ENCODE measurements around the gene TMEM44. TPM values are rescaled to one million over a fixed set of nuclear protein-coding genes. Genes with fewer than 3 reads are reported as not detected.

TMEM44 gene
- total RNA-seq, 4 donors from 2014 or later = 4.4 to 8.8 (median 7.4) TPM

- peak; percentile 50 for ATAC-seq
- Histone ChIP-seq H3K36me3 (no peaks in the 10 kb centered on the region), H3K27ac (no peak overlapping the region), H3K9me3 (no peaks in the 10 kb centered on the region), H3K27me3 (no peaks in the 10 kb centered on the region), H3K4me3 (no peak overlapping the region), H3K4me1 (peaks cover 0 to 13% (median 3%) of the 10 kb centered on the region in 3 donors)
- 49 to 59% methylated on average over 5 to 8 of the region's 8 CpGs for WGBS, 2 donors (ENCODE audit: low coverage in 1 of 2)
- TF ChIP-seq POLR2AphosphoS5 (IDR thresholded peaks at IDR 0.05) (no peak), POLR2A (IDR thresholded peaks at IDR 0.05) (no peak), EP300 (IDR thresholded peaks at IDR 0.05) (no peak), CTCF (IDR thresholded peaks at IDR 0.05) (no peak)
Observed at GRCh38 chr3:194540274-194540905, 92.8 kb downstream of the TMEM44 start.

- H3K4me1 ChIP-seq = peaks cover 0 to 13% (median 3%) of the 10 kb centered on the region in 3 donors
- no peaks in the 10 kb centered on the region for H3K36me3 ChIP-seq
- no peak overlapping the region for H3K27ac ChIP-seq
- ATAC-seq = no peak
- no peak overlapping the region for H3K4me3 ChIP-seq
- WGBS, 2 donors (ENCODE audit: low coverage in 1 of 2) = 93 to 100% methylated on average over 2 to 3 of the region's 3 CpGs
- peaks cover 0 to 3% (median 0%) of the 10 kb centered on the region in 3 donors for H3K9me3 ChIP-seq
- TF ChIP-seq POLR2A (IDR thresholded peaks at IDR 0.05) (no peak), POLR2AphosphoS5 (IDR thresholded peaks at IDR 0.05) (no peak), CTCF (IDR thresholded peaks at IDR 0.05) (no peak), EP300 (IDR thresholded peaks at IDR 0.05) (no peak)
- no peaks in the 10 kb centered on the region for H3K27me3 ChIP-seq
Observed at GRCh38 chr3:194539498-194539897, 93.7 kb downstream of the TMEM44 start.

GRCh38 chr3:194537732-194538247 is 95.4 kb downstream of the TMEM44 start:
- H3K27ac ChIP-seq = peak overlapping the region in 2 of 4 donors; percentile 29 to 38
- TF ChIP-seq CTCF (IDR thresholded peaks at IDR 0.05) = no peak
- TF ChIP-seq POLR2AphosphoS5 (IDR thresholded peaks at IDR 0.05) = no peak
- TF ChIP-seq EP300 (IDR thresholded peaks at IDR 0.05) = no peak
- TF ChIP-seq POLR2A (IDR thresholded peaks at IDR 0.05) = no peak
- H3K4me3 ChIP-seq = no peak overlapping the region
- H3K9me3 ChIP-seq = peaks cover 0 to 12% (median 0%) of the 10 kb centered on the region in 3 donors
- H3K36me3 ChIP-seq = no peaks in the 10 kb centered on the region
- ATAC-seq = peak; percentile 50
- peaks cover 0 to 13% (median 3%) of the 10 kb centered on the region in 3 donors for H3K4me1 ChIP-seq
- WGBS, 2 donors (ENCODE audit: low coverage in 1 of 2) = 17 to 54% methylated on average over 2 to 3 of the region's 8 CpGs
- H3K27me3 ChIP-seq = no peaks in the 10 kb centered on the region

Small RNA genes lying within 50 kb of the gene (small RNA-seq; reads per million reads assigned to genes)
- 0 reads per million in 4 donors for gene AC046143.2

Other genes starting within 250 kb of the TMEM44 start
- under 1 TPM in 1 of 4 donors, not detected in 3; 0.31 TPM for gene GP5, start 234.2 kb downstream of the TMEM44 start, total RNA-seq
- gene ATP13A3, start 146.4 kb downstream of the TMEM44 start, total RNA-seq = 100 to 1,000 TPM; 106 to 157 (median 128) TPM
- 10 to 100 TPM; 23.0 to 30.3 (median 28.3) TPM for gene LSG1, start 38.8 kb upstream of the TMEM44 start, total RNA-seq
- gene FAM43A, start 52.5 kb upstream of the TMEM44 start, total RNA-seq = 10 to 100 TPM; 15.9 to 36.3 (median 23.8) TPM